A549 (cell line): Measurements from ENCODE around the gene SMOC1.

Experiments
- CTCF ChIP-seq: fragments of >200 bp; sonication (Bioruptor Twin); formaldehyde crosslinking; IDR thresholded peaks from 3 replicates; pipeline ENCODE4 v1.5.1; 2016
- EP300 ChIP-seq, 2 experiments: fragments of >200 bp; sonication (Bioruptor Twin); formaldehyde crosslinking; IDR thresholded peaks; 2 replicates in 1 of 2; 3 replicates in 1 of 2; pipeline ENCODE4 v1.6.1; 2016 to 2017
- FOSL2 ChIP-seq, 2 experiments: fragments of 450-650 bp in 1 of 2; fragments of >200 bp in 1 of 2; sonication (Bioruptor Twin) in 1 of 2; formaldehyde crosslinking; IDR thresholded peaks; 2 replicates each; pipeline versions ENCODE4 v1.5.0 to v1.6.1; 2016 to 2020; ENCODE audit warnings: mild to moderate bottlenecking in 1 of 2, moderate library complexity in 1 of 2
- MAFK ChIP-seq: fragments of 450-650 bp; IDR thresholded peaks from 2 replicates; pipeline ENCODE4 v1.6.1; 2014; ENCODE audit not compliant: partially characterized antibody
- MAX ChIP-seq: IDR thresholded peaks from 2 replicates; pipeline ENCODE4 v1.6.1; 2012
- MYC ChIP-seq: IDR thresholded peaks from 2 replicates; pipeline ENCODE4 v1.6.1; 2012; ENCODE audit warnings: mild to moderate bottlenecking, inconsistent platforms, low read length, improper control_type of control experiment, borderline replicate concordance
- POLR2A ChIP-seq: IDR thresholded peaks from 2 replicates; pipeline ENCODE4 v1.6.1; 2012; ENCODE audit warnings: mild to moderate bottlenecking, low read length
- SREBF2 ChIP-seq: fragments of 450-650 bp; IDR thresholded peaks from 2 replicates; pipeline ENCODE4 v1.6.1; 2014; ENCODE audit warnings: mild to moderate bottlenecking, moderate library complexity

GRCh38 chr14:70029296-70030132, 150.3 kb downstream of the SMOC1 start:
- TF ChIP-seq POLR2A, result no peak
- TF ChIP-seq MAFK, result no peak
- TF ChIP-seq MYC, result no peak
- no peak for TF ChIP-seq SREBF2
- no peak for TF ChIP-seq CTCF
- TF ChIP-seq EP300 (IDR thresholded peaks at IDR 0.05), result no peak
- TF ChIP-seq MAX, result no peak
- TF ChIP-seq FOSL2 (IDR thresholded peaks at IDR 0.05), result no peak
- no peak for TF ChIP-seq FOSL2 (CRISPR knock-in tag; IDR thresholded peaks at IDR 0.05)
